Colonic mucosa (tissue), 4 donors: Measurements from ENCODE around the gene ACO2. TPM values are rescaled to one million over a fixed set of nuclear protein-coding genes. Genes with fewer than 3 reads are reported as not detected.
"Not testable (repeated sequence)": the region's sequence is repeated elsewhere in the genome, so short reads cannot be mapped to it uniquely, and the experiment has no call there.

Experiments
- DNase-seq: peaks from one replicate; pipeline ENCODE4 v3.0.0-alpha.2; 2020
- H3K27ac ChIP-seq: fragments of 200-600 bp; one replicate; pipeline ENCODE4 v1.8.0; 2021
- H3K27me3 ChIP-seq: fragments of 200-600 bp; one replicate; pipeline ENCODE4 v1.8.0; 2021
- H3K36me3 ChIP-seq: fragments of 200-600 bp; one replicate; pipeline ENCODE4 v1.8.0; 2021
- H3K4me1 ChIP-seq: fragments of 200-600 bp; one replicate; pipeline ENCODE4 v1.8.0; 2021; ENCODE audit warnings: mild to moderate bottlenecking
- H3K4me3 ChIP-seq: fragments of 200-600 bp; one replicate; pipeline ENCODE4 v1.8.0; 2021
- H3K9ac ChIP-seq, 2 donors: one replicate each; pipeline ENCODE4 v1.7.0; 2013; ENCODE audit warnings: control low read depth in 2 of 2, low read depth in 2 of 2, low read length in 2 of 2
- H3K9me3 ChIP-seq: fragments of 200-600 bp; one replicate; pipeline ENCODE4 v1.8.0; 2021
- intact Hi-C: fragments of 100-400 bp; cut with DNase I; formaldehyde crosslinking; loops from one replicate; pipeline ENCODE4 v1.14.1; 2022
- total RNA-seq, 2 donors: library from RNA; stranded (reverse); fragmentation: NEBNext Ultra II Directional in 1 of 2; extraction: Animal tissue kit (Norgen Biotek cat#: 25700) in 1 of 2; gene quantifications; one replicate each; pipeline ENCODE4 v1.2.1, GENCODE V29; 2021
- TF ChIP-seq, protein P1 (sequence below): fragments of 200-600 bp; IDR thresholded peaks from one replicate; pipeline ENCODE4 v1.8.0; 2022; ENCODE audit warnings: antibody characterized with exemption, mild to moderate bottlenecking
- donor health status: healthy.
- donor health status: DM: no; HTN: no; CAD: no.
- donor health status: DM: no; HTN: no; CAD: no.

ACO2 gene
- total RNA-seq, 2 donors from 2014 or later: 254 to 268 TPM

DNA sequence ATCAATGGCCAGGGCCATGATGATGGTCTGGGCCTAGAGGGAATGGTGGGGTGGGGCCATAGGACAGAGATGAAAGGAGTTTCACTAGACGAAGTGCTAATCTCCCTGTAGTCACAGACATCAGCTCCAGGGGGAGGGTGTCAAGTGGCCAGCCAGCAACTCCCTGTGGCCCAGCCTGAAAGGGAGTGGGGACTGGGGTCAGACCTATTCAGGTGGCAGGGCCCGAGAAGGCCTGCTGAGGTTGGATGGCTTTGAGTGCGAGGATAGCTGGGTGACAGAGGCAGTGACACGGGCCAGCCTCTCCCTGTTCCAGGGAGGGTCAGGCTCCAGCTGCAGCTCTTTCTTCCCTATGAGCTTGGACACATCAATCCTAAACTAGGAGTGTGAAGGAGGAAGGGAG, 33.4 kb upstream of the ACO2 start:
- TF ChIP-seq, protein P1, sequence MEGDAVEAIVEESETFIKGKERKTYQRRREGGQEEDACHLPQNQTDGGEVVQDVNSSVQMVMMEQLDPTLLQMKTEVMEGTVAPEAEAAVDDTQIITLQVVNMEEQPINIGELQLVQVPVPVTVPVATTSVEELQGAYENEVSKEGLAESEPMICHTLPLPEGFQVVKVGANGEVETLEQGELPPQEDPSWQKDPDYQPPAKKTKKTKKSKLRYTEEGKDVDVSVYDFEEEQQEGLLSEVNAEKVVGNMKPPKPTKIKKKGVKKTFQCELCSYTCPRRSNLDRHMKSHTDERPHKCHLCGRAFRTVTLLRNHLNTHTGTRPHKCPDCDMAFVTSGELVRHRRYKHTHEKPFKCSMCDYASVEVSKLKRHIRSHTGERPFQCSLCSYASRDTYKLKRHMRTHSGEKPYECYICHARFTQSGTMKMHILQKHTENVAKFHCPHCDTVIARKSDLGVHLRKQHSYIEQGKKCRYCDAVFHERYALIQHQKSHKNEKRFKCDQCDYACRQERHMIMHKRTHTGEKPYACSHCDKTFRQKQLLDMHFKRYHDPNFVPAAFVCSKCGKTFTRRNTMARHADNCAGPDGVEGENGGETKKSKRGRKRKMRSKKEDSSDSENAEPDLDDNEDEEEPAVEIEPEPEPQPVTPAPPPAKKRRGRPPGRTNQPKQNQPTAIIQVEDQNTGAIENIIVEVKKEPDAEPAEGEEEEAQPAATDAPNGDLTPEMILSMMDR: no peak
- Histone ChIP-seq H3K9me3 (no peaks in the 10 kb centered on the region), H3K36me3 (peaks cover 24% of the 10 kb centered on the region), H3K27me3 (no peaks in the 10 kb centered on the region), H3K27ac (no peak overlapping the region), H3K4me3 (no peak overlapping the region), H3K4me1 (no peaks in the 10 kb centered on the region), H3K9ac (no peak overlapping the region)
- DNase-seq: no peak
- intact Hi-C loops: no loop called here

DNA sequence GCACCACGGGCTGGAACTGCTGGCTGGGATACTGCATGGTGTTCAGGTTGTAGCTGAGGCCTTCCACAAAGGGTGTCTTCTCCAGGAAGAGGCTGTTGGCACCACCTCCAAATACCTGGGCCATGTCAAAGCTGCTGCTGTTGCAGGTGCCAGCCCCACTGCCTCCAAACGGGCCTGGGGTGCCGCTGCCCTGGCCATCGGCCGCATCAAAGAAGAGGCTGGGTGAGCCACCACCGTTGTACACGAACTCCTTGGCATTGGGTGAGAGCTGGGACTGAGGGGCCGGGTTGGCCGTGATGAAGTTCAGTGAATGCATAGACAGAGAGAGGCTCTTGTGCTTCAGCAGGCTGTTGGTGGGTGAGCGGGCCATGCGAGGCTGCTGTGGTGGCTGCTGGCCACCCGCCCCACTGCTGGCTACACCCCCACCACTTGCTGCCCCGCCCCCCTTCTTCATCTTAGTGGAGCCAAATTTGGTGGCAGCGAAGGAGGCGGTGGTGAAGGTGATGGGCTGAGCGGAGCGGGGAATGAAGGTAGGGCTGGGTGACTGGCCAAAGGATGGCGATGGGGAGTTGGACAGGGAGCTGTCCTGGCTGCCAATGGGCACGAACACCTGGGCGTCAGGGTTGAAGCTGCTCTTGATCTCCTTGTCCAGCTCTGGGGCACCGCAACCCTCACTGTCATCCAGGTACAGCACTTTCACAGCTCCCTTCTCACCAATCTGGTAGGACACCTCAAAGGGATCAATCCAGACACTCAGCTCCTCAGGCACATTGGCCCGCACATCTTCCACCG, 32.4 kb upstream of the ACO2 start:
- TF ChIP-seq, protein P1: no peak
- H3K27me3 ChIP-seq: no peaks in the 10 kb centered on the region
- H3K9me3 ChIP-seq: no peaks in the 10 kb centered on the region
- no peak overlapping the region for H3K9ac ChIP-seq
- DNase-seq: no peak
- no peaks in the 10 kb centered on the region for H3K4me1 ChIP-seq
- H3K27ac ChIP-seq: no peak overlapping the region
- H3K4me3 ChIP-seq: no peak overlapping the region
- intact Hi-C loops: no loop called here
- peaks cover 24% of the 10 kb centered on the region for H3K36me3 ChIP-seq

DNA sequence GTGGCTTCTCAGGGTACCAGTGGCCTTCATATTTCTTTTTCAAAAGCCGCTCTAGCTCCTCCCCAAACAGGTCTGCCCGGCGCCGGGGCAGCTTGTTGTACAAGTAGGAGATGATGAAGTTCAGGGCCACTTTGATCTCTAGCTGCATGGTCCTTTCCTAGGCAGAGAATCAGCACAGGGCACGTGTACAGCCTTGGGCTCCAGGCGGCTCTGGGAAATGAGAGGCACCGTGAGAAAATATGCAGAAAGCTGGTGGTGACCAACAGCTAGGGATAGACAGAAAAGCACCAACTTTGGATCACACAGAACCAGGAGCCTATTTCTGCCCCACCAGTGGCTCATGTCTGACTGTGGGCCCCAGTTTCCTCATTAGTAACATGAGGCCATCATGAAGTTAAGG, 31.7 kb upstream of the ACO2 start:
- no peaks in the 10 kb centered on the region for H3K27me3 ChIP-seq
- H3K27ac ChIP-seq: no peak overlapping the region
- TF ChIP-seq, protein P1: no peak
- no peaks in the 10 kb centered on the region for H3K9me3 ChIP-seq
- DNase-seq: no peak
- peaks cover 24% of the 10 kb centered on the region for H3K36me3 ChIP-seq
- H3K9ac ChIP-seq: no peak overlapping the region
- intact Hi-C loops: no loop called here
- H3K4me3 ChIP-seq: no peak overlapping the region
- H3K4me1 ChIP-seq: peaks cover under 1% of the 10 kb centered on the region

DNA sequence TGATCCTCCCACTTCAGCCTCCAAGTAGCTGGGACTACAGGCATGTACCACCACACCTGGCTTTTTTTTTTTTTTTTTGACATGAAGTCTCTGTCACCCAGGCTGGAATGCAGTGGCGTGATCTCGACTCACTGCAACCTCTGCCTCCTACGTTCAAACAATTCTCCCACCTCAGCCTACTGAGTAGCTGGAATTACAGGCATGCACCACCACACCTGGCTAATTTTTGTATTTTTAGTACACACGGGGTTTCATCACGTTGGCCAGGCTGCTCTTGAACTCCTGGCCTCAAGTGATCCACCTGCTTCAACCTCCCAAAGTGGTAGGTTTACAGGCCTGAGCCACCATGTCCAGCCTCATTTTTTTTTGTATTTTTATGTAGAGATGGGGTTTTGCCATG, 28.4 kb upstream of the ACO2 start:
- Histone ChIP-seq H3K4me1 (peaks cover 11% of the 10 kb centered on the region), H3K36me3 (peaks cover 20% of the 10 kb centered on the region)
- intact Hi-C loops, H3K4me3 ChIP-seq, H3K27me3 ChIP-seq, H3K9me3 ChIP-seq, H3K27ac ChIP-seq, H3K9ac ChIP-seq, DNase-seq: not testable (repeated sequence)

DNA sequence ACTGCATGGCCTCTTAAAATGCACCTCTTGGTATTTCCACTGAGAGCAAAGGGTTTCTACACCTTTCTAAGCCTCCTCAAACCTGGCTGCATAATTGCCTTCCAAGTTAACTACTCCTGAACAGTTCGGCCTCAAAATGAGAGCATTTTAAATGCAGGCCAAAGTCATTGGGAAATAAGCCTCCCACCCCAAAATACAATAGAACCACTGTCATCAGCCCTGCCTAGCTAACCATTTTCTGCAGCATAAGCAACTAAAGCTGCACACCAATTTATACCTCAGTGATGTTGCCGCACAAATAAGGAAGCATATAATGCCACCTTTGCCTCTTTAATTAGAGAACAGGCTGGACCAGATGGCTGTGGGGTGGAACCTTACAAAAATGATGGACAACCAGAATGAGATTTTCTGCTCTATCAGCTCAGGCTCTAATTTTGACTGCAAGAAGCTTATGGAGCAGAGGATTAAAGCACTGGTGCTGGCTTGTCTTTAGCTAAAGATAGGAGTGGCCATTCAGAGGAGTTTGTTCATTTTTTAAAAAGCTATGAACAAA, 26.6 kb upstream of the ACO2 start:
- Histone ChIP-seq H3K4me3 (no peak overlapping the region), H3K9ac (no peak overlapping the region), H3K9me3 (no peaks in the 10 kb centered on the region), H3K27ac (no peak overlapping the region), H3K4me1 (peaks cover 11% of the 10 kb centered on the region), H3K27me3 (no peaks in the 10 kb centered on the region), H3K36me3 (peaks cover 2% of the 10 kb centered on the region)
- TF ChIP-seq, protein P1: no peak
- intact Hi-C loops: no loop called here
- DNase-seq: no peak
